Fibroblast of upper back skin (primary cell): Measurements from ENCODE around the gene MYO3A.
"Not testable (repeated sequence)": the region's sequence is repeated elsewhere in the genome, so short reads cannot be mapped to it uniquely, and the experiment has no call there.

ENCODE experiments used
- DNase-seq: peaks from one replicate; pipeline ENCODE4 v3.0.0-alpha.2; 2013

The MYO3A gene

DNA sequence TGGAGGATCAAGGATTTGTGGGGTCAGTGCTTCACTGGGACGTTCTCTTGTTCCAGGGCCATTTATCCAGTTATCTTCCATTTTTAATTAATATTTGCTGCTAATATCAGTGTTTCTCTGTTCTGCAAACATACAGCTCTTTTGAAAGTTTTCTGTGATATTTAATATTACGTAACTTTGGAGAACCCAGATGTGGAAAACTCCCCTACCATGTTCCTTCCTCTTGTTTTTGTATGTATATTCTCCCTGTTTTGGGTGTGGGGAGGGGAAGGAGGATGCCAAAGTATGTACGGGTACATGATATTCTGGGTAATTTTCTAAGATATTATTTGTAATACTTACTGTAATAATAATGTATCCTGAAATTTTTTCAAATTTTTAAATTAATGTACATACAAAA lies 55.9 kb downstream of the MYO3A start:
- DNase-seq, result no peak

- no peak for DNase-seq
Measured at GRCh38 chr10:25999295-25999981, 65.4 kb downstream of the MYO3A start.

DNA sequence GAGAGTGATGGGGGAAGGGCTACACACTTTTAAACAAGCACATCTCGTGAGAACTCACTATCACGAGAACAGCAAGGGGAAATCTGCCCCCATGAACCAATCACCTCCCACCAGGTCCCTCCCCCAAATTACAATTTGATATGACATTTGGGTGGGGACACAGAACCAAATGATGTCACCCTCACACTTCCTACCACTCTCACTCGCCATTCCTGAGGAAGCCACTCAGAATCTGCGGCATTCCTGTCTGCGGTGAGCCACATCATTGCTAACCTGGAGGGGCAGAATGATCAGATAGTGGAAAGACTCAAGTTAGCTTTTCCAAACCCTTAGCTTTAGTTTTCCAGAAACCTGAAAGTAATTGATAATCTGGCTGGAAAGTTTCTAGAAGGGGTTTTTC lies 66.9 kb downstream of the MYO3A start:
- no peak for DNase-seq

DNA sequence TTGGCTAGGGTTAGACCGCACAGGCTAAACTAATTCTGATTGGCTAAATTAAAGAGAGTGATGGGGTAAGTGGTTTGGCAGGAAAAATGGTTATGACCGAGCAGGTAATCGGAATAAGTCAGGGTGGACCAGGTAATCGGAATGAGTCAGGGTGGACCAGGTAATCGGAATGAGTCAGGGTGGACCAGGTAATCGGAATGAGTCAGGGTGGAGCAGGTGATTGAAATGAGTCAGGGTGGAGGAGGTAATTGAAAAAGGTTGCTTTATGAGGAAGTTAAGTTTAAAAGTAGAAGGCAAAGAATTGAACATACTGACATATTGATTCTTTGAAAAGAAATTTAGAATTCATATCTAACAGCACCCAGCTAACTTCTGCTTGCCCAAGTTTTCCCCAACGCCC lies 68.4 kb downstream of the MYO3A start:
- not testable (repeated sequence) for DNase-seq

DNA sequence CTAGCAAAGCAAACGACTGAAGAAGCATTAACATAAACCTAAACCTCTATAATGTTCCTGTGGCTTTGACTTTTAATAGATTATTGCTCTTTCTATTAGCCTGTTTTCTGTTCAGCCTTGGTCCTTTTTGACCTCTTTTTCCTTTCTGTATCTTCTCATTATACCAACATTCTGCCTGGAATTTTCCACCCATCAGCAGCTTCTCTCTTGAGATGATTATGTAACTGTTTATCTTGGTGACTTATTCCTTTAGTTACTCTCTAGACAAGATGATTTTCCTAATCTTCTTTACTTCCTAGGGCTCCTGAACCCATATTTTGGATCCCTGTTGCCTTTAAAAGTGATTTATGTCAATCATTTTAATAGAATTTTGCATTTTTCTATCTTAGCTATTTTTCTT lies 81.1 kb downstream of the MYO3A start:
- DNase-seq, result no peak

- no peak for DNase-seq
Measured at GRCh38 chr10:26022831-26023230, 88.8 kb downstream of the MYO3A start.

DNA sequence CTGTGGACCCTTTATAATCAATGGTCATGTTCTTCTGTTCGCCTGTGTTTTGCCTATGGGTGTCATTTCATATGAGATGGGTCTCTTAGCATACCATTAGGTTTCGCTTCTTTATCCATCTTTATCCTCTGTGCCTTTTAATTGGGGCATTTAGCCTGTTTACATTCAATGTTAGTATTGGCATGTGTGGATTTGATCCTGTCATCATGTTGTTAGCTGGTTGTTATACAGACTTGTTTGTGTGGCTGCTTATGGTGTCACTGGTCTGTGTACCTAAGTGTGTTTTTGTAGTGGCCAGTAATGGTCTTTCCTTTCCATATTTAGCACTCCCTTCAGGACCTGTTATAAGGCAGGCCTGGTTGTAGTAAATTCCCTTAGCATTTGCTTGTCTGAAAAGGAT lies 90.3 kb downstream of the MYO3A start:
- no peak for DNase-seq

DNA sequence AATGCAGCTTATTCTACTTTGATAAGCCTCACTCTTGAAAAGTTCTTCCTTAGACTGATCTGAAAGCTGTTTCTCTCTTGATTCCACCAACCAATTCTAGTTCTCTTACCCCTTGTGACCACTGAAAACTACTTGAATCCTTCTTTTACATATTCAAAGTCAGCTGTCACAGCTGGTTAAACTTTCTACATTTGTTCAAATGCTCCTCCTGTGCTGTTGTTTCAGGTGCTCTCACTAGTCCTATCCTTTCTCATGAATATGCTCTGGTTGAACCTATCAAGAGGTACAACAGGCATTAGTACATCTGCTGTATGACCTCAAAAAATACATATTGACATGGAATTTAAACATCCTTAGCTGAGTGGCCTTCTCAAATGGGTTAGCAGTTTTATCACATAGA lies 91.5 kb downstream of the MYO3A start:
- DNase-seq, result no peak

GRCh38 chr10:26029858-26030257 lies 95.8 kb downstream of the MYO3A start:
- no peak for DNase-seq

GRCh38 chr10:26031300-26031699 lies 97.3 kb downstream of the MYO3A start:
- DNase-seq, result no peak

- no peak for DNase-seq
Measured at GRCh38 chr10:26043469-26043868, 109.4 kb downstream of the MYO3A start.

DNA sequence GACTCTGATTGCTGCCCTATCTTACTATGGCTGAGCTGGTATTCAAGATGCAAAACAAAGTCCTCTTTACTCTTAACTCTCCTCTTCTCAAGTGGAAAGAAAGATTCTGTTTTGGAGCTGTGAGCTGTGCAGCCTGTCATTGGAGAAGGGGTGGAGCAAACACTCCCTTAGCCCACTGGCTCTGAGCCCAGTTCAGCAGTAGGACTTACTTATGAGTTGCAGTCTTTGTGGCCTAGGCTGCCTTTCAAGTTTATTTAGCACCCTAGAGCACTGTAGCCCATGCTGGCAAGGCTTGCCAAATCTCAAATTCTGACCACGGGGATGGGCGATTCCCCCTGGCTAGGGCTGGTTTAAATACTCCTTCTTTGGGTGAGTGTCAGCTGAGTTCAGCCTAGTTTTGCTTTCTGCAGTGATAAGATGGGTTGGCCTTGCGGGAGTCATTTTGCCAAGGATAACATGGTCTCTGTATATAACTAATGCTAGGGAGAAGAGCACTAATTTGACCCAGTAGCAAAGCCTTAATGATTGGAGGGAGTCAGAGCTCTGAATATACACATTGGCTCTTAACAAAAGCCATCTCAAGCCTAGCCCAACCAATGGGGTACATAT lies 110.2 kb downstream of the MYO3A start:
- DNase-seq, result peak; percentile 1

DNA sequence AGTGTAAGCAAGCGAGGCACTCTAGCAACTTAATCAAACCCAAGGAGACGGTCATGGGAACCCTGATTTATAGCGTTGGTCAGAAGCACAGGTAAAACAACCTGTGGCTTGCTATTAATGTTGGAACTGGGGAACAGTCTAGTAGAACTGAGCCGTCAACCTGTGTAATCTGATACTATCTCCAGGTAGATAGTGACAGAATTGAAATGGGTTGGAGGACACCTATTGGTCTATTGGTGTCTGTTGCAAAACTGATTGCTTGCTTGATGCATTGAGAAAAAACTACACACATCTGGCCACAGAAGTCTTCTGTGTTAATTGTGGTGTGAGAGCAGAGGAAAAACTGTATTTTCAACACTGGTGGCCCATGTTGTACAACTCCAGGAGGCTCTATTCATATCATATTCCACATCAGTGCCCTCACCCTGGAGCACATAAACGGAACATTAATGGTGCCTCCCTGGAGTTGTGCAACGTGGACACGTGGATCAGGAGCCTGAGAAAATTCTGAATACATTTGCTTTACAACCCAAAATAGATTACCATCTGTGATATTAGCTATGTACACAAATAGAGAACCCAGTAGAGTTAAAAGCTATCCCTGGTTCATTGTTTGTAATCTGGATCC lies 112.2 kb downstream of the MYO3A start:
- DNase-seq, result no peak

GRCh38 chr10:26048756-26049155 lies 114.7 kb downstream of the MYO3A start:
- DNase-seq, result no peak

DNA sequence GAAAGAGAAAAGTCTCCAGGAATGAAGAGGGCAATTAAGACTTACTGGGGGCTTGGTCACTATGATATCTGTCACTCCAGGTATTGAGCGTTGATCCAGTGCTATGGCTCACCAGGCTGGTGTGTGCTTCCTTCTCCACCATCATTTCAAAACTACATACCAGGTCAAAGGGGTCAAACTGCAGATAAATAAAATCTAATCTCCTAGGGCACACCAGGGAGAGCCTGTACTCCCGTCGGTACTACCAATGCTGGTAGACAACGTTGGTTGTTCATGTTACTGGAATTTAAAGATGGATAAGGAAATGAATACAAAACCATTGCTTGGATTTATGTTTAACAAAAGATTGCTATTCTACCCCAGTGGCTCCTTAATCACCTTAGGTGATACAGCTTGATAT lies 118.3 kb downstream of the MYO3A start:
- DNase-seq, result no peak

GRCh38 chr10:26057466-26057865 lies 123.4 kb downstream of the MYO3A start:
- no peak for DNase-seq

- no peak for DNase-seq
Measured at GRCh38 chr10:26064106-26064505, 130.1 kb downstream of the MYO3A start.

DNA sequence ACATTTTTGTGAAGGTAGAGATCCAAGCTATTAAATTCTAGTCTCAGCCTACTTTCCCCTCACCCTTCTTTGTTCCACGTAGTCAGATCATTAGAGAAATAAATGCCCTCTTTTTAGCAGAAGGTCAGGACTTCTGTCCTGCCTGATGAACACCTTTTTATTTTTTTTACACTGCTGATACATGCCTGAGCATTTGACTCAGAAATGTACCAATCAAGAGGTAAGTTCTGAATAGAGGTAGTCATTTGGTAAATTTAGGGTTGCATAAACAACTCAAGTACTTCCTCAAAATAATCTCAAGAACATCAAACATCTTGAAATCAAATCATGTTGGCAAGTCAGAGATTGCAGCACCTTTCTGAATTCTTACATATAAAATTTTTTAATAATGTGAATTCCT lies 133.7 kb downstream of the MYO3A start:
- no peak for DNase-seq

DNA sequence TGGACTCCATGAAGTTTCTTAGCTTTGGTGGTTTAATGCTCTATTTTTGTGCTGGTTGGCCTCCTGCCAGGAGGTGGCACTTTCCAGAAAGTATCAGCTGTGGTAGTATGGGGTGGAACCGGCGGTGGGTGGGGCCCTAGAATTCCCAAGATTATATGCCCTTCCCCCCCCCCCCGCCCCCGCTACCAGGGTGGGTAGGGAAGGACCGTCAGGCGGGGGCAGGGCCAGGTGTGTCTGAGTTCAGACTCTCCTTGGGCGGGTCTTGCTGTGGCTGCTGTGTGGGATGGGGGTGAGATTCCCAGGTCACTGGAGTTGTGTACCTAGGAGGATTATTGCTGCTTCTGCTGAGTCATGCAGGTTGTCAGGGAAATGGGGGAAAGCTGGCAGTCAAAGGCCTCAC lies 146.9 kb downstream of the MYO3A start:
- DNase-seq, result not testable (repeated sequence)

DNA sequence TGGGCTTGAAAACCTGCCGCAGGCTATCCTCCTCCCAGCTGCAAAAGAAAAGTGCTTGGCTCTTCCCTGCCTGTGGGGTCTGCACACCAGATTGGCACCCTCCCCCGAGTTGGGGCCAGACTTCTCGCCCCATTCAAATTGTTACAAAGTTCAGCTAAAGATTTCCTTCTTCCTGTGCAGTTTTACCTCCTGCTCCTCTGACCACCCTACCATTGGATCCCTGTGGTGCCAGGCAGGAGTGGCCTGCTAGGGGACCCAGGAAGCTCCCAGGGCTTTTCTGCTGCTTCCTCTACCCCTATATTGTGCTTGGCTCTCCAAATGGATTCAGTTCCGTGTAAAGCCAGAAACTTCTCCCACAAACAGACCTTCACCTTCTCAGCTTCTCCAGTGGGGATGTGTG lies 147.4 kb downstream of the MYO3A start:
- DNase-seq, result no peak

DNA sequence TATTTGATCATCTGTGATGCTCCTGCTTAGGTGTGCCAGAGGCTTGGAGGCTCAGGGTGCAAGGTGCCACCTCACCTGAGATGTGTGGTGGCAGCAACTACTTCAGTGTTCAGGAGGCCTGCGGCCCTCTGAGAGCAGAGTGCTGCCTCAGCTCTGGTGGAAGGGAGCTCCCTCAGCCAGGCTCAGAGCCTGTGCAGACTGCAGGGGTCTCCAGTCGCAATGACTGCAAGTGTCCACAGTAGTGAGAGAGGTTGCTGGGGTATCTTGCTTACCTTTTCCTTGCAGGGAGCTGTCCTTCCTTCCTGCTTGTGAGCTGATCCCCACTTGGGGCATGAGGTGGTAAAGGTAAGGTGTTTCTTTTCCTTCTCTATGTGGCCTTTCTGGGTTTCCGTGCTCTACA lies 151.5 kb downstream of the MYO3A start:
- no peak for DNase-seq

DNA sequence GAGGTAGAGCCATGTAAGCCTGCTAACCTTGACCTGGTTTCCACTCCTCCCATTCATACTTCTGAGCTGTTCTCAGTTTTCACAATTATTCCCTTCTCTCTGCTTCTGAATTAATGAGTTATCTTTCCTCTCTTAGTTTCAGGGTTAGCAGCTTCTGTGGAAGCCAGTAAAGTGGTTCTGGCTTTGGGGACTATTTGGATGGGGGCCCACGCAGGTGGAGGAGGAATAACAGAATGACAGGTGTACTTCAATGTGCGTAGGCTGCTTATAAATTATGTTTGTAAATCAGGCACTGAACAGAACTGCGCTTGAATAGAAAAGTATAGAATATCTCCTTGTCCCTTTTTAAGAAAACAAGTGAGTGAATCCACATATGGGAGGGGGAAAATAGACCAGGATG lies 153.6 kb downstream of the MYO3A start:
- DNase-seq, result no peak

- DNase-seq, result no peak
Measured at GRCh38 chr10:26090026-26090425, 156.0 kb downstream of the MYO3A start.

DNA sequence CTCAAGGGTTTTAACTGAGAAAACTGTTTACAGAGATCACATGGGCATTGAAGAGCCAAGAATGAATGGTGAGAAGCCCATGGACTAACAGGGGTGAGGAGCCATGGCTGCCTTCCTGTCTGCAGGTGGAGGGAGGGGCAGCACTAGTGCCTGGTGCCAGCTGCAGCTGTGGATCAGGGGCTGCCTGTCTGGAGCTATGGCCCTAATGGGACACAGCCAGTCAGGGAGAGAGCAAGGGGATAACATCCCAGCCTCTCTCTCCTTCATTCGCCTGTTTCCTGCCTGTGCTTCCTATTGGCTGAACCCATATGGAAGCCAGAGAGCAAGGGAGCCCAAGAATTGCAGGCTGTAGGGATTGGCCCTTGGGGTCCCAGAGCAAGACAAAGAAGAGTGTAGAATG lies 156.7 kb downstream of the MYO3A start:
- DNase-seq, result no peak

DNA sequence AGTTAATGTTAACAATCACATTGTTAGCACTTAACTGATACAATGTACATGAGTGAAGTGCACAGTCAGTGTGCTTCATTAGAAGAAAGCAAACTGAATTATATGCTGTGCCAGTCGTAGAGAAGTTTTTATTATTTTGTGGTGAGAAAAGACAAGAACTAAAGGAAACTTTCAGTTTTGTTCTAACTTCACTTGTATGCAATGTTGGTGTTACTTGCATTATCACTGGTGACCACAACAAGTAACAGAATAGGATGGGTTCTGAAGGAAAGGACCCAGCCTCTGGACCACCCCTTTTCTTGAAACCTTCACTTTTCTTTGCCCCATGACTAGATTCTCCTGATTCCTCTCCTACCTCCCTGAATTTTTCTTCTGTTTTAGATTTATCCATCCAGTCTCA lies 159.2 kb downstream of the MYO3A start:
- DNase-seq, result no peak
